Stimulated activated CD4-positive, alpha-beta T cell treated with anti-CD3 and anti-CD28 coated beads, TNF-alpha, amount 100 ng/mL, for 1 hour (primary cell): ENCODE data around the gene FEM1C.

Source experiments
- DNase-seq, 3 donors: peaks; one replicate each; pipeline ENCODE4 v3.0.0-alpha.2; 2020; ENCODE audit warnings: low read depth in 3 of 3, low spot score in 1 of 3

The FEM1C gene

GRCh38 chr5:115557667-115558387 lies 13.3 kb upstream of the FEM1C start:
- DNase-seq, result no peak

GRCh38 chr5:115556276-115556675 lies 11.7 kb upstream of the FEM1C start:
- no peak for DNase-seq

GRCh38 chr5:115555084-115555633 lies 10.6 kb upstream of the FEM1C start:
- no peak for DNase-seq

- DNase-seq, result no peak
Observed at GRCh38 chr5:115553082-115553481, 8.5 kb upstream of the FEM1C start.

GRCh38 chr5:115551415-115551814 lies 6.8 kb upstream of the FEM1C start:
- no peak for DNase-seq

GRCh38 chr5:115549154-115549553 lies 4.6 kb upstream of the FEM1C start:
- no peak for DNase-seq

GRCh38 chr5:115548683-115549082 lies 4.1 kb upstream of the FEM1C start:
- DNase-seq, result no peak

- DNase-seq, result no peak
Observed at GRCh38 chr5:115545351-115545882, 842 bp upstream of the FEM1C start.

GRCh38 chr5:115544043-115544435 lies 536 bp downstream of the FEM1C start:
- peak in 1 of 3 donors; percentile 36 for DNase-seq

- peak in 1 of 3 donors; percentile 1 for DNase-seq
Observed at GRCh38 chr5:115543365-115544042, 1.1 kb downstream of the FEM1C start.

- DNase-seq, result no peak
Observed at GRCh38 chr5:115542651-115543364, 1.8 kb downstream of the FEM1C start.

GRCh38 chr5:115542086-115542485 lies 2.5 kb downstream of the FEM1C start:
- DNase-seq, result no peak

- no peak for DNase-seq
Observed at GRCh38 chr5:115541611-115542010, 3.0 kb downstream of the FEM1C start.

- DNase-seq, result no peak
Observed at GRCh38 chr5:115535479-115536035, 9.0 kb downstream of the FEM1C start.

- DNase-seq, result no peak
Observed at GRCh38 chr5:115532517-115532916, 12.1 kb downstream of the FEM1C start.

- no peak for DNase-seq
Observed at GRCh38 chr5:115531787-115532367, 12.7 kb downstream of the FEM1C start.

- no peak for DNase-seq
Observed at GRCh38 chr5:115531380-115531779, 13.2 kb downstream of the FEM1C start.

- DNase-seq, result no peak
Observed at GRCh38 chr5:115530426-115530825, 14.1 kb downstream of the FEM1C start.

- DNase-seq, result no peak
Observed at GRCh38 chr5:115526604-115527003, 18.0 kb downstream of the FEM1C start.

GRCh38 chr5:115524199-115524847 lies 20.3 kb downstream of the FEM1C start:
- DNase-seq, result no peak
